ENCODE data around the gene KAZN.

KAZN gene

GRCh38 chr1:15128520-15129313, 530.2 kb downstream of the KAZN start:
- no peak overlapping the region for H2BK120ac ChIP-seq (ENCODE audit: low read depth, low read length)
- no peak overlapping the region for H3K4ac ChIP-seq (ENCODE audit: low read depth in 1 of 2, low read length in 2 of 2)
- H3K9me3 ChIP-seq (ENCODE audit: control insufficient read depth, low read length) = peaks cover 8% of the 10 kb centered on the region
- no peak overlapping the region for H3K9ac ChIP-seq (ENCODE audit: low read length)
- H3K4me1 ChIP-seq (ENCODE audit: control insufficient read depth, insufficient read depth, low read depth, low read length) = peaks cover 2% of the 10 kb centered on the region
- H3K36me3 ChIP-seq (ENCODE audit: control insufficient read depth in 1 of 2, insufficient read depth in 2 of 2, low read depth in 1 of 2, low read length in 2 of 2) = no peaks in the 10 kb centered on the region
- H3K14ac ChIP-seq (ENCODE audit: low read length in 2 of 2) = no peak overlapping the region
- peak overlapping the region; percentile 41 for H4K91ac ChIP-seq (ENCODE audit: low read length)
- H3K4me2 ChIP-seq (ENCODE audit: low read length, poor library complexity, severe bottlenecking) = no peak overlapping the region
- H2BK5ac ChIP-seq (ENCODE audit: low read depth, low read length, poor library complexity, severe bottlenecking) = no peak overlapping the region
- no peak overlapping the region for H3K18ac ChIP-seq (ENCODE audit: low read depth in 1 of 2, low read length in 2 of 2)
- 36% methylated on average over 15 of the region's 18 CpGs for WGBS
- no peak overlapping the region for H4K8ac ChIP-seq (ENCODE audit: low read length)
- no peaks in the 10 kb centered on the region for H3K79me1 ChIP-seq (replicated peaks; ENCODE audit: low read length, poor library complexity, severe bottlenecking)
- H3K23ac ChIP-seq (ENCODE audit: low read length in 2 of 2) = no peak overlapping the region
- no peak overlapping the region for H2BK12ac ChIP-seq (ENCODE audit: low read length in 2 of 2)
- H2BK15ac ChIP-seq (ENCODE audit: low read depth, poor library complexity, severe bottlenecking) = peak overlapping the region; percentile 30
- H2AK5ac ChIP-seq (ENCODE audit: low read length, severe bottlenecking) = no peak overlapping the region
- peak overlapping the region in 1 of 2 experiments; percentile 9 for H3K4me3 ChIP-seq (ENCODE audit: insufficient read depth in 1 of 2, low read depth in 1 of 2, low read length in 2 of 2)
- DNase-seq = peak; percentile 76
- no peak overlapping the region for H2AFZ ChIP-seq (ENCODE audit: low read depth, low read length)
- no peak overlapping the region for H3K27ac ChIP-seq (ENCODE audit: low read length, poor library complexity, severe bottlenecking)
- H3K27me3 ChIP-seq (ENCODE audit: control insufficient read depth in 1 of 2, insufficient read depth in 1 of 2, low read length in 2 of 2) = peaks cover 2 to 59% of the 10 kb centered on the region in 2 experiments

- Histone ChIP-seq H3K4me2 (ENCODE audit: low read length, poor library complexity, severe bottlenecking) (no peak overlapping the region), H3K79me1 (replicated peaks; ENCODE audit: low read length, poor library complexity, severe bottlenecking) (no peaks in the 10 kb centered on the region), H3K4me3 (ENCODE audit: insufficient read depth in 1 of 2, low read depth in 1 of 2, low read length in 2 of 2) (no peak overlapping the region), H3K23ac (ENCODE audit: low read length in 2 of 2) (no peak overlapping the region), H2BK15ac (ENCODE audit: low read depth, poor library complexity, severe bottlenecking) (no peak overlapping the region), H3K4me1 (ENCODE audit: control insufficient read depth, insufficient read depth, low read depth, low read length) (peaks cover 2% of the 10 kb centered on the region), H3K36me3 (ENCODE audit: control insufficient read depth in 1 of 2, insufficient read depth in 2 of 2, low read depth in 1 of 2, low read length in 2 of 2) (no peaks in the 10 kb centered on the region), H3K18ac (ENCODE audit: low read depth in 1 of 2, low read length in 2 of 2) (no peak overlapping the region), H3K9me3 (ENCODE audit: control insufficient read depth, low read length) (peaks cover 8% of the 10 kb centered on the region), H2BK12ac (ENCODE audit: low read length in 2 of 2) (no peak overlapping the region), H3K27ac (ENCODE audit: low read length, poor library complexity, severe bottlenecking) (no peak overlapping the region), H2AFZ (ENCODE audit: low read depth, low read length) (no peak overlapping the region), H2AK5ac (ENCODE audit: low read length, severe bottlenecking) (no peak overlapping the region), H2BK120ac (ENCODE audit: low read depth, low read length) (no peak overlapping the region), H3K4ac (ENCODE audit: low read depth in 1 of 2, low read length in 2 of 2) (no peak overlapping the region), H3K27me3 (ENCODE audit: control insufficient read depth in 1 of 2, insufficient read depth in 1 of 2, low read length in 2 of 2) (peaks cover 8 to 65% of the 10 kb centered on the region in 2 experiments), H4K8ac (ENCODE audit: low read length) (no peak overlapping the region), H2BK5ac (ENCODE audit: low read depth, low read length, poor library complexity, severe bottlenecking) (no peak overlapping the region), H3K14ac (ENCODE audit: low read length in 2 of 2) (no peak overlapping the region), H4K91ac (ENCODE audit: low read length) (no peak overlapping the region), H3K9ac (ENCODE audit: low read length) (no peak overlapping the region)
- 88% methylated on average over 4 of the region's 4 CpGs for WGBS
- no peak for DNase-seq
Measured at GRCh38 chr1:15129944-15130343, 531.5 kb downstream of the KAZN start.

GRCh38 chr1:15130607-15131006, 532.1 kb downstream of the KAZN start:
- Histone ChIP-seq H3K27me3 (ENCODE audit: control insufficient read depth in 1 of 2, insufficient read depth in 1 of 2, low read length in 2 of 2) (peaks cover 8 to 59% of the 10 kb centered on the region in 2 experiments), H3K14ac (ENCODE audit: low read length in 2 of 2) (no peak overlapping the region), H3K4me3 (ENCODE audit: insufficient read depth in 1 of 2, low read depth in 1 of 2, low read length in 2 of 2) (no peak overlapping the region), H3K36me3 (ENCODE audit: control insufficient read depth in 1 of 2, insufficient read depth in 2 of 2, low read depth in 1 of 2, low read length in 2 of 2) (no peaks in the 10 kb centered on the region), H3K9ac (ENCODE audit: low read length) (no peak overlapping the region), H3K4me2 (ENCODE audit: low read length, poor library complexity, severe bottlenecking) (no peak overlapping the region), H2BK15ac (ENCODE audit: low read depth, poor library complexity, severe bottlenecking) (no peak overlapping the region), H4K8ac (ENCODE audit: low read length) (no peak overlapping the region), H2AK5ac (ENCODE audit: low read length, severe bottlenecking) (no peak overlapping the region), H3K4me1 (ENCODE audit: control insufficient read depth, insufficient read depth, low read depth, low read length) (peaks cover 2% of the 10 kb centered on the region), H3K18ac (ENCODE audit: low read depth in 1 of 2, low read length in 2 of 2) (no peak overlapping the region), H3K23ac (ENCODE audit: low read length in 2 of 2) (no peak overlapping the region), H3K79me1 (replicated peaks; ENCODE audit: low read length, poor library complexity, severe bottlenecking) (no peaks in the 10 kb centered on the region), H3K4ac (ENCODE audit: low read depth in 1 of 2, low read length in 2 of 2) (no peak overlapping the region), H3K9me3 (ENCODE audit: control insufficient read depth, low read length) (peaks cover 8% of the 10 kb centered on the region), H2BK5ac (ENCODE audit: low read depth, low read length, poor library complexity, severe bottlenecking) (no peak overlapping the region), H2BK12ac (ENCODE audit: low read length in 2 of 2) (no peak overlapping the region), H3K27ac (ENCODE audit: low read length, poor library complexity, severe bottlenecking) (no peak overlapping the region), H2AFZ (ENCODE audit: low read depth, low read length) (no peak overlapping the region), H2BK120ac (ENCODE audit: low read depth, low read length) (no peak overlapping the region), H4K91ac (ENCODE audit: low read length) (no peak overlapping the region)
- no peak for DNase-seq
- 86% methylated on average over 3 of the region's 3 CpGs for WGBS

GRCh38 chr1:15132965-15133364, 534.5 kb downstream of the KAZN start:
- Histone ChIP-seq H3K23ac (ENCODE audit: low read length in 2 of 2) (no peak overlapping the region), H3K4me2 (ENCODE audit: low read length, poor library complexity, severe bottlenecking) (no peak overlapping the region), H3K18ac (ENCODE audit: low read depth in 1 of 2, low read length in 2 of 2) (no peak overlapping the region), H2AFZ (ENCODE audit: low read depth, low read length) (no peak overlapping the region), H3K36me3 (ENCODE audit: control insufficient read depth in 1 of 2, insufficient read depth in 2 of 2, low read depth in 1 of 2, low read length in 2 of 2) (no peaks in the 10 kb centered on the region), H2BK15ac (ENCODE audit: low read depth, poor library complexity, severe bottlenecking) (no peak overlapping the region), H2BK5ac (ENCODE audit: low read depth, low read length, poor library complexity, severe bottlenecking) (no peak overlapping the region), H3K27ac (ENCODE audit: low read length, poor library complexity, severe bottlenecking) (no peak overlapping the region), H3K79me1 (replicated peaks; ENCODE audit: low read length, poor library complexity, severe bottlenecking) (no peaks in the 10 kb centered on the region), H2BK12ac (ENCODE audit: low read length in 2 of 2) (no peak overlapping the region), H3K4me1 (ENCODE audit: control insufficient read depth, insufficient read depth, low read depth, low read length) (peaks cover 4% of the 10 kb centered on the region), H2AK5ac (ENCODE audit: low read length, severe bottlenecking) (no peak overlapping the region), H3K9me3 (ENCODE audit: control insufficient read depth, low read length) (peaks cover 8% of the 10 kb centered on the region), H4K91ac (ENCODE audit: low read length) (no peak overlapping the region), H3K27me3 (ENCODE audit: control insufficient read depth in 1 of 2, insufficient read depth in 1 of 2, low read length in 2 of 2) (peaks cover 8 to 62% of the 10 kb centered on the region in 2 experiments), H3K4me3 (ENCODE audit: insufficient read depth in 1 of 2, low read depth in 1 of 2, low read length in 2 of 2) (no peak overlapping the region), H3K14ac (ENCODE audit: low read length in 2 of 2) (no peak overlapping the region), H4K8ac (ENCODE audit: low read length) (no peak overlapping the region), H3K4ac (ENCODE audit: low read depth in 1 of 2, low read length in 2 of 2) (no peak overlapping the region), H2BK120ac (ENCODE audit: low read depth, low read length) (no peak overlapping the region), H3K9ac (ENCODE audit: low read length) (no peak overlapping the region)
- 74% methylated on average over 2 of the region's 2 CpGs for WGBS
- DNase-seq = no peak
